GM10266 (cell line): ENCODE results near the gene DIAPH3.

Experiments used
- DNase-seq: peaks from one replicate; pipeline ENCODE4 v3.0.0; 2012; ENCODE audit errors: extremely low spot score
- CTCF ChIP-seq: IDR thresholded peaks from 2 replicates; pipeline ENCODE4 v1.5.1; 2012; ENCODE audit warnings: mild to moderate bottlenecking, low read depth; ENCODE audit not compliant: control insufficient read depth, insufficient read depth; ENCODE audit errors: missing control alignments

DIAPH3 gene

GRCh38 chr13:60114499-60115028 is 49.2 kb downstream of the DIAPH3 start:
- no peak for TF ChIP-seq CTCF

GRCh38 chr13:60112771-60113170 is 51.0 kb downstream of the DIAPH3 start:
- DNase-seq, result no peak
- no peak for TF ChIP-seq CTCF

More at GRCh38 chr13:60114499-60115028, 49.2 kb downstream of the DIAPH3 start:
- no peak for DNase-seq

GRCh38 chr13:60111691-60112090 is 52.0 kb downstream of the DIAPH3 start:
- no peak for DNase-seq
- no peak for TF ChIP-seq CTCF

- no peak for TF ChIP-seq CTCF
- DNase-seq, result no peak
These were observed 54.4 kb downstream of the DIAPH3 start for GRCh38 chr13:60109285-60109684.

- no peak for TF ChIP-seq CTCF
- no peak for DNase-seq
These were observed 55.1 kb downstream of the DIAPH3 start for GRCh38 chr13:60108589-60108988.

GRCh38 chr13:60099631-60100420 is 63.9 kb downstream of the DIAPH3 start:
- DNase-seq, result no peak
- TF ChIP-seq CTCF, result no peak

- DNase-seq, result no peak
These were observed 68.4 kb downstream of the DIAPH3 start for GRCh38 chr13:60095300-60095699.

More at GRCh38 chr13:60095300-60095699, 68.4 kb downstream of the DIAPH3 start:
- no peak for TF ChIP-seq CTCF
